Left renal cortex interstitium (tissue), 4 donors: ENCODE data around the gene COPS3. TPM values are rescaled to one million over a fixed set of nuclear protein-coding genes. Genes with fewer than 3 reads are reported as not detected.

Experiments
- DNase-seq, 4 donors: peaks; one replicate each; pipeline ENCODE4 v3.0.0-alpha.2; 2013; ENCODE audit warnings: low read depth in 4 of 4, low spot score in 2 of 4, missing footprints in 1 of 4
- polyA plus RNA-seq, 4 donors: library from polyadenylated mRNA; unstranded; fragments of 120-200 nt; gene quantifications; one replicate each; pipeline ENCODE4 v1.2.1, GENCODE V29; 2013; ENCODE audit not compliant: insufficient read length in 4 of 4

The COPS3 gene
- polyA plus RNA-seq, 4 donors: 75.8 to 82.8 (median 77.6) TPM

- no peak for DNase-seq
These were observed 56.9 kb downstream of the COPS3 start for GRCh38 chr17:17224137-17224536.

- DNase-seq: no peak
These were observed 57.3 kb downstream of the COPS3 start for GRCh38 chr17:17223736-17224135.

GRCh38 chr17:17221329-17221728 is 59.7 kb downstream of the COPS3 start:
- DNase-seq: no peak

- no peak for DNase-seq
These were observed 60.5 kb downstream of the COPS3 start for GRCh38 chr17:17220529-17220928.

GRCh38 chr17:17217995-17218394 is 63.1 kb downstream of the COPS3 start:
- DNase-seq: no peak

- DNase-seq: no peak
These were observed 64.3 kb downstream of the COPS3 start for GRCh38 chr17:17216776-17217175.

- no peak for DNase-seq
These were observed 64.8 kb downstream of the COPS3 start for GRCh38 chr17:17216236-17216635.

- no peak for DNase-seq
These were observed 65.5 kb downstream of the COPS3 start for GRCh38 chr17:17215575-17215974.

- DNase-seq: no peak
These were observed 66.2 kb downstream of the COPS3 start for GRCh38 chr17:17214646-17215436.

GRCh38 chr17:17213775-17214174 is 67.3 kb downstream of the COPS3 start:
- DNase-seq: no peak

GRCh38 chr17:17207998-17208397 is 73.0 kb downstream of the COPS3 start:
- no peak for DNase-seq

- DNase-seq: no peak
These were observed 74.1 kb downstream of the COPS3 start for GRCh38 chr17:17206913-17207335.

GRCh38 chr17:17206124-17206912 is 74.7 kb downstream of the COPS3 start, which contains the start of gene PLD6:
TSS of gene PLD6 (minus strand) at chr17:17206333. CDS start at chr17:17206286, 47 bp downstream.
- DNase-seq: peak in 1 of 4 donors; percentile 41

GRCh38 chr17:17205368-17206123 is 75.5 kb downstream of the COPS3 start:
- peak in 1 of 4 donors; percentile 24 for DNase-seq

GRCh38 chr17:17204635-17205231 is 76.3 kb downstream of the COPS3 start:
- no peak for DNase-seq

GRCh38 chr17:17204041-17204591 is 76.9 kb downstream of the COPS3 start:
- DNase-seq: no peak

GRCh38 chr17:17203173-17203730 is 77.8 kb downstream of the COPS3 start:
- no peak for DNase-seq

- DNase-seq: no peak
These were observed 79.1 kb downstream of the COPS3 start for GRCh38 chr17:17201907-17202306.

GRCh38 chr17:17201271-17201670 is 79.8 kb downstream of the COPS3 start:
- DNase-seq: no peak

- DNase-seq: no peak
These were observed 80.2 kb downstream of the COPS3 start for GRCh38 chr17:17200831-17201230.
